ENCODE measurements around the gene LDAH.

- TF ChIP-seq EZH2phosphoT487 (IDR thresholded peaks at IDR 0.05; ENCODE audit: unreplicated experiment), result no peak
- no peak for TF ChIP-seq POLR2AphosphoS5 (IDR thresholded peaks at IDR 0.05; ENCODE audit: low read depth)
- no peak for TF ChIP-seq REST (IDR thresholded peaks at IDR 0.05; ENCODE audit: unreplicated experiment)
- no peak for TF ChIP-seq CTCF (conservative IDR thresholded peaks at IDR 0.05; ENCODE audit: low read depth in 2 of 2)
- TF ChIP-seq EZH2 (IDR thresholded peaks at IDR 0.05; ENCODE audit: low read depth, unreplicated experiment), result no peak
- TF ChIP-seq NANOG (IDR thresholded peaks at IDR 0.05; ENCODE audit: borderline replicate concordance), result no peak
- TF ChIP-seq CREB1 (CRISPR knock-in tag; IDR thresholded peaks at IDR 0.05; ENCODE audit: low read depth), result no peak
- no peak for TF ChIP-seq JUNB (IDR thresholded peaks at IDR 0.05; ENCODE audit: unreplicated experiment)
- no peak for TF ChIP-seq ZNF331 (CRISPR knock-in tag; IDR thresholded peaks at IDR 0.05; ENCODE audit: low read depth)
These were observed 181.5 kb downstream of the LDAH start for GRCh38 chr2:20641123-20641985.

Measured in GM23338 (cell line).